NT2/D1 (cell line): ENCODE data around the gene HOXB4.

Experiments used
- DNase-seq: peaks from one replicate; pipeline ENCODE4 v3.0.0-alpha.2; 2011; ENCODE audit warnings: low read depth, low spot score
- H3K27me3 ChIP-seq: 2 replicates; pipeline ENCODE4 v1.6.0; 2011; ENCODE audit warnings: mild to moderate bottlenecking; ENCODE audit not compliant: insufficient read length, insufficient read depth
- H3K36me3 ChIP-seq: 2 replicates; pipeline ENCODE4 v1.6.1; 2011; ENCODE audit warnings: mild to moderate bottlenecking, low read length, mixed read lengths; ENCODE audit not compliant: insufficient read depth, insufficient read length
- H3K4me1 ChIP-seq: 2 replicates; pipeline ENCODE4 v1.5.1; 2011; ENCODE audit not compliant: insufficient read depth, insufficient read length
- H3K4me3 ChIP-seq: 2 replicates; pipeline ENCODE4 v1.5.1; 2011; ENCODE audit warnings: low read depth; ENCODE audit not compliant: insufficient read length
- H3K9ac ChIP-seq: 2 replicates; pipeline ENCODE4 v1.6.0; 2011; ENCODE audit warnings: low read depth; ENCODE audit not compliant: insufficient read length
- H3K9me3 ChIP-seq: 2 replicates; pipeline ENCODE4 v1.5.1; 2011; ENCODE audit warnings: mild to moderate bottlenecking, low read length; ENCODE audit not compliant: insufficient read depth
- SUZ12 ChIP-seq: IDR thresholded peaks from 2 replicates; pipeline ENCODE4 v1.6.1; 2011; ENCODE audit not compliant: insufficient read length, insufficient read depth; ENCODE audit errors: extremely low read depth
- YY1 ChIP-seq: IDR thresholded peaks from 2 replicates; pipeline ENCODE4 v1.6.1; 2011; ENCODE audit not compliant: insufficient read length, insufficient read depth
- ZNF274 ChIP-seq: IDR thresholded peaks from 2 replicates; pipeline ENCODE4 v1.6.1; 2011; ENCODE audit warnings: mild to moderate bottlenecking, low read depth, low read length

The HOXB4 gene

GRCh38 chr17:48566717-48567116 is 11.4 kb downstream of the HOXB4 start:
- no peak overlapping the region for H3K9ac ChIP-seq
- H3K4me1 ChIP-seq, result peaks cover 2% of the 10 kb centered on the region
- TF ChIP-seq YY1 (no peak), SUZ12 (no peak), ZNF274 (no peak)
- peaks cover 11% of the 10 kb centered on the region; the same call in 1 of the 2 replicates for H3K9me3 ChIP-seq
- H3K4me3 ChIP-seq, result no peak overlapping the region
- no peak for DNase-seq
- H3K27me3 ChIP-seq, result peaks cover 100% of the 10 kb centered on the region
- no peaks in the 10 kb centered on the region for H3K36me3 ChIP-seq

DNA sequence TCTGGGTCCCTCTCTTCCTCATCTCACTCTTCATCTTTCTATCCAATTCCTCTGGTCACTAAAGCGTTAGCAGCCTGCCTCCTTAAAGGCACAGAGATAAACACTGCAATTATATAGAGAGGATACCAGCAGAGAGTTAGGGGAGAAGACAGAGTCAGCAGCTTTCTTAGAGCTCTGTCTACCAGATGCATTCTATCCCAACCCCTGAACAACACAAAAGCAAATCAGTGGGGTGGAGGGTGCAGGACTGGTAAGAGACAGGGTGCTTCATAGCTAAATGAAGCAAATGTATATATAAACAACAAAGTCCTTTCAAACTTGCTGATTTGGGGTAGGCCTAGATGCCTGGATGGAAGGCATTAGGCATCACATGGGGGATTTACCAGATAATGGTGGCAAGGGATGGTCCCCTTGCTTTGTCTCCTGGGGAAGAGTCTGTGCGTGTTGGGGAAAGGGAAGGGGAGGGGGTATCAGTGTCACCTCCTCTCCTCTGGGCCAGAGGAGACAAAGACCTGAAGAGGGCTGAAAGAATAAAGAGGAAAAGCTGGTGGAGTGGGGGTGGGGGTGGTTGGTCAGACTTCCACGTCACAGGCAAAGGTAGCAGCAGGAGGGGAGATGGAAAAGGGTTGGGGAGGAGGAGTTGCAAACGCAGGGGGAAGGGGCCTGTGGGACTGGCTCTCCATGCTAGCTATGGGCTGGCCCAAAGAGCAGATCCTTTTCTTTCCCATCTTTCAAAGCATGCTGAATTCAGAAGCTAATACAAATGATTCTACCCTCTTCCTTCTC is 12.0 kb downstream of the HOXB4 start:
- Histone ChIP-seq H3K36me3 (no peaks in the 10 kb centered on the region), H3K4me3 (no peak overlapping the region), H3K4me1 (peaks cover 2% of the 10 kb centered on the region), H3K9me3 (peaks cover 11% of the 10 kb centered on the region; the same call in 1 of the 2 replicates), H3K27me3 (peaks cover 100% of the 10 kb centered on the region), H3K9ac (no peak overlapping the region)
- TF ChIP-seq ZNF274 (no peak), SUZ12 (no peak), YY1 (no peak)
- no peak for DNase-seq

GRCh38 chr17:48565022-48565554 is 13.1 kb downstream of the HOXB4 start:
- H3K4me3 ChIP-seq, result no peak overlapping the region
- H3K9me3 ChIP-seq, result peaks cover 11% of the 10 kb centered on the region; the same call in 1 of the 2 replicates
- H3K4me1 ChIP-seq, result no peaks in the 10 kb centered on the region
- DNase-seq, result no peak
- H3K27me3 ChIP-seq, result peaks cover 100% of the 10 kb centered on the region
- H3K9ac ChIP-seq, result no peak overlapping the region
- TF ChIP-seq YY1 (no peak), SUZ12 (no peak), ZNF274 (no peak)
- no peaks in the 10 kb centered on the region for H3K36me3 ChIP-seq

DNA sequence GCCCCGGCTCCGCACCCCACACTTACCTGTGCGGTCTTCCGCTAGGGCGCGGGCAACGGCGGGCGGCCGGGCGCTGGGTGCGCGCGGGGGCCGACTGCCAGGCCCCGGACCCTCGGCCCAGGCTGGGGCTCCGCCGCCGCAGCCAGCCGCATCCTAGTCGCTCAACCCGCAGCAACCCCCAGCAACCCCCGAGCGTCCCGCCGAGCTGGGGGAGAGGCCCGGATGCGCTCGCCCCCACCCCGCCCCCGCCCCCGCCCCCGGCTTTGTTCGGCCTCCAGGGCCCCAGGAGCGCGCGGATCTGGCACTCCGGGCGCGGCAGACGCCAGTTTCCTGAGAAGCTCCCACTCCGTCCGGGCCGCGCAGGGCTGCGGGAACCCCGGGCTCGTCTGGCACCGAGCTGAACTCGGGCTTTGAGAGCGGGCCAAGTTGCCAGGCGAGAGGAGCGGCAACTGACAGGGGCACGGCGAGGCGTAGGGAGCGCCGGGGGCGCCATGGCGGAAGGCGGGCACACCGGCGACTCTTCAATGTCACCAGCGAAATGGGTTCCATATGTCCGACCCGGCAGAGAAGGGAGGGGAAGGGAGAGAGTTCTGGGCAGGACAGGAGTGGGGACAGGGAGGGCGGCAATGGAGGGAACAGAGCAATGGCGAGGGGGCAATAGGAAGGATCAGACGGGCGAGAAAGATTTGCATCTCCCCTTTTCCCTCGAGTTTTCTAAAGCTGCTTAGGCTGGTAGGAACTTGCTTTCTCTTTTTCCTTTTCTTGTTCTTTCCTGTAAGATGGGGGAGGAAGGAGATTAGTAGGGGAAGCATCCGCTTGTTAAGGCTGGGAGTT is 13.7 kb downstream of the HOXB4 start:
- peaks cover 11% of the 10 kb centered on the region; the same call in 1 of the 2 replicates for H3K9me3 ChIP-seq
- H3K4me3 ChIP-seq, result peak overlapping the region; percentile 29
- peak; percentile 92 for TF ChIP-seq SUZ12
- no peak for TF ChIP-seq ZNF274
- no peaks in the 10 kb centered on the region for H3K36me3 ChIP-seq
- H3K4me1 ChIP-seq, result peaks cover 3% of the 10 kb centered on the region
- H3K9ac ChIP-seq, result peak overlapping the region; percentile 58
- peaks cover 100% of the 10 kb centered on the region for H3K27me3 ChIP-seq
- no peak for DNase-seq

- TF ChIP-seq SUZ12 (no peak), ZNF274 (no peak), YY1 (no peak)
Measured at GRCh38 chr17:48563867-48564187, 14.3 kb downstream of the HOXB4 start.

DNA sequence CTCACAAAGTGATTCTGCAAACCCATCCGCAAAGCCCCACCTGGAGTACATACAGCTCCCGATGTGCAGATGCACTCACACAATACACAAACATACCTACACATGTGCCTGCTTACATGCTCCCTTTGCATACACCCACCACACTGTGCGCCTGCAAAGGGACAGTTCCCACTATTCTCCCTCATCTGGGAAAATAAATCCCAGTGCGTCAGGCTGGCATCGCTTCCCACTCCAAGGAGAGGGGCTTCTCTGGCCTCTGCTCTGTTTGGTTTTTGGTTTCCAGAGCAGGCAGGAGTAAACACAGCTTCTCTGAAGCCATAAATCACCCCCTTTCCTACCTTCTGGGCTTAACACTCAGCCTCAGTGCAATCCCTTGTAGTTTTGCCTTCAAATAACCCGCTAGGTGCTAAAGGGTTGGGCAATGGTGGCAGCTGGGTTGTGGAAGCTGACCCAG is 14.7 kb downstream of the HOXB4 start:
- peaks cover 11% of the 10 kb centered on the region; the same call in 1 of the 2 replicates for H3K9me3 ChIP-seq
- no peak for DNase-seq
- no peak overlapping the region for H3K9ac ChIP-seq
- peaks cover 3% of the 10 kb centered on the region for H3K4me1 ChIP-seq
- H3K4me3 ChIP-seq, result no peak overlapping the region
- no peaks in the 10 kb centered on the region for H3K36me3 ChIP-seq
- peaks cover 100% of the 10 kb centered on the region for H3K27me3 ChIP-seq
- TF ChIP-seq SUZ12 (peak; percentile 3), YY1 (no peak), ZNF274 (no peak)

More at GRCh38 chr17:48563867-48564187, 14.3 kb downstream of the HOXB4 start:
- Histone ChIP-seq H3K9ac (peak overlapping the region; percentile 12), H3K4me1 (peaks cover 3% of the 10 kb centered on the region), H3K9me3 (peaks cover 11% of the 10 kb centered on the region; the same call in 1 of the 2 replicates), H3K36me3 (no peaks in the 10 kb centered on the region), H3K27me3 (peaks cover 100% of the 10 kb centered on the region), H3K4me3 (no peak overlapping the region)
- DNase-seq, result no peak
